ENCODE data around the gene FGFRL1.
"Not testable (repeated sequence)": the region's sequence is repeated elsewhere in the genome, so short reads cannot be mapped to it uniquely, and the experiment has no call there.

Gene FGFRL1

DNA sequence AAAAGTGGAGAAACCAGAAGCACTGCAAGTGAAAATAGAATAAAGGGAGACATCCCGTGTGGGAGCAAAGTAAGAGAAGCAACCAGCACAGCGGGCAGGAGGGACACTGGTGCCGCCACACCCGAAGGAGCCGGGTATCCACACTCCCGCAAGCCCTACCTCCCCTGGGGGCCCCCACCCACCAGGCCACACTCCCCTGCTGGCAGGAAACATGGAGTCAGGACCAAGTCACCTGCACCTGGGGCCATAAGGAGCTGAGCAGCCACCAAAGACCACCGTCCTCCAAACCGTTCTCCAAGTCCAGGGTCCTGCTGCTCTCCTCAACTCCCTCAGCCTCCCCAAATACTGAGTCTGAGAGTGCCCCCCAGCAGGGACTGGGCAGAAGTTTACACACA lies 30.5 kb downstream of the FGFRL1 start:
- no peak for DNase-seq

- DNase-seq: no peak
Measured at GRCh38 chr4:1042352-1043055, 31.1 kb downstream of the FGFRL1 start.

DNA sequence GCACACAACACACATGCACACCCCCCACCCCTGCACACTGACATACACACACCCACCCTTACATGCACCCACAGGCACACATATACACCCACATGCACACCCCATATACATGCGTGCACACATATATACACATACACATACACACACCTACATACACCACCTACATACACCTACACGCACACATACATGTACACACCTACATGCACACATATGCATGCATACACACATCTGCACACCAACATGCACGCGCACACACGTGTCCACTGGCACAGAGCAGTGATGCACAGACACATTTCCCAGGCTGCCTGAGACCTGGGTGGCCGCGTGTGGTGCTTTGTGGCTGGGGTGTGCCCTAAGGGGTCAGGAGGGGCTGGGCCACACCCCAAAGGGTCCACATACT lies 31.7 kb downstream of the FGFRL1 start:
- DNase-seq: no peak

GRCh38 chr4:1043651-1044468 lies 32.4 kb downstream of the FGFRL1 start:
- DNase-seq: no peak

- no peak for DNase-seq
Measured at GRCh38 chr4:1044469-1045192, 33.2 kb downstream of the FGFRL1 start.

GRCh38 chr4:1045193-1045594 lies 33.8 kb downstream of the FGFRL1 start:
- DNase-seq: no peak

GRCh38 chr4:1045595-1046201 lies 34.3 kb downstream of the FGFRL1 start:
- DNase-seq: no peak

DNA sequence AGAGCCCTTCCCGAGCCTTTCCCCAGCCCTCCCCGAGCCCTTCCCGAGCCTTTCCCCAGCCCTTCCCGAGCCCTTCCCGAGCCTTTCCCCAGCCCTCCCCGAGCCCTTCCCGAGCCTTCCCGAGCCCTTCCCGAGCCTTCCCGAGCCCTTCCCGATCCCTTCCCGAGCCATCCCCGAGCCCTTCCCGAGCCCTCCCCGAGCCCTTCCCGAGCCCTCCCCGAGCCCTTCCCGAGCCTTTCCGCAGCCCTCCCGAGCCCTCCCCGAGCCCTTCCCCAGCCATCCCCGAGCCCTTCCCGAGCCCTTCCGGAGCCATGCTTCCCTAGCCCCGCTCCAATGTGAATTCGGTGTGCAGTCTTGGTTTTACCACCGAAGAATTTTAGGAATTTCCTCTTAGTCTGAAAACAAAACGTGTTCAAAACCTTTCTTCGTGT lies 35.2 kb downstream of the FGFRL1 start:
- DNase-seq: not testable (repeated sequence)

DNA sequence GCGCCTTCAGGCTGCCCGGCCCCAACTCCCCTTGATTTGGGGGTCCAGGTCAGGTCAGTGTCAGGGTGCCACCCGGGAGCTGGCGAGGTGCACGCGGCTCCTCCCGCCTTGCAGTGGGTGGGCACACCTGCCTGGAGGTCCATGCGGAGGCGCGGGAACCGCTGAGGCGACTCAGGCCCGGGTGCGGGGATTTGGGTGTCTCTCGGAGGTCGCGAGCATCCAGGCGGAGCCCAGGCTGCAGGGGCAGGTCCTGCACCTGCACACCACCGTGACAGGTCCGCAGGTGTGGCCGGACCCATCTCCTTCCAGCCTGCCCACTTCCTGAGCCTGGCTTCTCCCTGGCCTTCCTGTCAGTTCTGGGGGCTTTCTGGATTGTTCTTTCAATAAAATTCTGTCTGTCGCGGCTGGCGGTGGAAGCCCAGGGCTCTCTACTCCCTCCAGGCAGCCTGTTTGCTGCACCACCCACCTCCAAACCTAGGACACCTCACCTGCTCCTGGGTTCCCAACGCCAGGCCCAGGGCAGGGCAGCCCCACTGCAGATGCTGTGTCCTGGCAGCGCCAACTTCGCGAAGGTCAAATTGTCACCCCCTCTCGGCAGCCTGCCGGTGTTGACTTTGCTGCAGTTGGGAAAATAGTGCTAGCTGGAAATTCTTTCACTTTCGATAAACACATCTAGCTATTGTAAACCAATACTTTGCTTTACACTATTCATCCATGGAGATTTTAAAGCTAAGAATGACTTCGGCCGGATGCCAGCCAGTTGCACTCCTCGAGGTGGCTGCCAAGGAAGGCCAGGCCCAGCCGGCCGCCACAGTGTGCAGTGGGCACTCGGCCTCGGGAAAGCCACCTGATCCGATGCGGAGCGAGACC lies 35.9 kb downstream of the FGFRL1 start:
- no peak for DNase-seq

DNA sequence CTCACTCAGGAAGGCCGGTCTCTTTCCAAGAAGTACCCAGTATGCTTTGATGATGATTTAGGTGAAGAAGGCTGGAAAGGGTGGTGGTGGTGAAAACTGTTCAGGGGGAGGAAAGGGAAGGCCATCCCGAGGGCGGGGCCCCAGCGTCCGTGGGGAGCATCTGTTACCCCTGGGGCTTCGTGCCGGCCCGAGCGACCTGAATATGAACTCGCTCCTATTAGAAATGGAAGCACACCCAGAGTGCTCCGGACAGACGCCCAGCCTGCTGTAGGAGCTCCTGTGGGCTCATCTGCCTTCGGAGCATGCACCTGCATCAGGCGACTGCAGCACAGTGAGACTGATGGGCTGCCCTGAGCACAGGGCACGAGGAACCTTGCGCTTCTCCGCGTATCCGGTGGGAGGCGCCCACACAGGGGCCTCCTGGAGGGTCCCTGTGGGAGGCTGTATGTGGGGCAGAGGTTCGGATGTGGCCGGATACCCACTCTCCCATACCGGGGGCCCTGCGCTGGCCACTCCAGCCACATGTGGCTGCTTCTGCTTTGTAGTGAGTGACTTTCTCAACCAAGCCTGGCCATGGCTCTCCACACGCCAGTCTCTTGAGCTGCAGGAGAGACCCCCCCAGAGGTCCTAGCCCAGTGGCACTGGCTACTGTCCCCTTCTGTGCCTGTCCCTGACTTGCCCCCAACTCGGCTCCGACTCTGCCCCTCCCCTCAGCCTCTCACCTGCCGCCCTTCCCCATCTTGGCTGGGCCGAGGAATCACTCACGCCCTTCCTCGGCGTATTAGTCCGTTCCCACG lies 36.7 kb downstream of the FGFRL1 start:
- no peak for DNase-seq

DNA sequence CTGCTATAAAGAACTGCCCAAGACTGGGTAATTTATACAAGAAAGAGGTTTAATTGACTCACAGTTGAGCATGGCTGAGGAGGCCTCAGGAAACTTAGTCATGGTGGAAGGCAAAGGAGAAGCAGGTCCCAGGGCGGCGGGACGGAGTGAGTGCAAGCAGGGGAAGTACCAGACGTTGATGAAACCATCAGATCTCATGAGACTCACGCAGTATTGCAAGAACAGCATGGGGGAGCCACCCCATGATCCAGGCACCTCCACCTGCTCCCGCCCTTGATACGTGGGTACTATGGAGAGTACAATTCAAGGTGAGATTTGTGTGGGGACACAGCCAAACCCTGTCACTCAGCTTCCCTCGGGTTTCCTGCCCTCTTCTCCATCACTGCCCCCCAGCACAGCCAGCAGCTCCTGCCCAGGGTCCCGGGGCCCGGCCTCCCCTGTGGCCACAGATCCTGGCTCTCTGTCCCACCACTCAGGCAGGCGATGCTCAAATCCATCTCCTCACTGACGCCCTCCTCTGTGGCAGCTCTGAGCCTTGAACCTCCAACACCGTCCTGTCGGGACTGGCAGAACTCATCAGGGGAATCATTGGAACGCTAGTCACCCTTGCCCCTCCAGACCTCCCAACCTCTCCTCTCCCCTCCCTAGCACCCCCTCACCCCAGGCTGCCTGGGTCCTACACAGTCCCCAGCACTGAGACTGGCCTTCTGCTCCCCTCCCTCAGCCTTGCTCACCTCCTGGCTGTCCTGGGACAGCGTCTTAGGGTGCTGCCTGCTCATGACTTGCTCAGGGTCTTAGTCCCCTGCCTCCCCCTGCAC lies 37.6 kb downstream of the FGFRL1 start:
- no peak for DNase-seq

- no peak for DNase-seq
Measured at GRCh38 chr4:1049591-1049905, 38.1 kb downstream of the FGFRL1 start.

GRCh38 chr4:1050486-1051213 lies 39.2 kb downstream of the FGFRL1 start:
- no peak for DNase-seq

DNA sequence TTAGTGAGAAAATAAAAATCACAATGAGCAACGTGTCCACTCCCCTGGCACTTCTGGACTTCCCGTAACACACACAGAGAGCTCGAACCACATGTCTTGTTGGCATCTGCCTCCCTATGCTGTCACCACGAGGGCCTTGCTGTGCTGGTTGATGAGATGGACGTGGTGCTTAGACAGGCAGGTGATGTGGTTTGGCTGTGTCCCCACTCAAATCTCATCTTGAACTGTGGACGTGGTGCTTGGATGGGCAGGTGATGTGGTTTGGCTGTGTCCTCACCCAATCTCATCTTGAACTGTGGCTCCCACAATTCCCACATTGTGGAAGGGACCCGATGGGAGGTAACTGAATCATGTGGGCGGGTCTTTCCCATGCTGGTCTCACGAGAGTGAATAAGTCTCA lies 40.0 kb downstream of the FGFRL1 start:
- DNase-seq: no peak

DNA sequence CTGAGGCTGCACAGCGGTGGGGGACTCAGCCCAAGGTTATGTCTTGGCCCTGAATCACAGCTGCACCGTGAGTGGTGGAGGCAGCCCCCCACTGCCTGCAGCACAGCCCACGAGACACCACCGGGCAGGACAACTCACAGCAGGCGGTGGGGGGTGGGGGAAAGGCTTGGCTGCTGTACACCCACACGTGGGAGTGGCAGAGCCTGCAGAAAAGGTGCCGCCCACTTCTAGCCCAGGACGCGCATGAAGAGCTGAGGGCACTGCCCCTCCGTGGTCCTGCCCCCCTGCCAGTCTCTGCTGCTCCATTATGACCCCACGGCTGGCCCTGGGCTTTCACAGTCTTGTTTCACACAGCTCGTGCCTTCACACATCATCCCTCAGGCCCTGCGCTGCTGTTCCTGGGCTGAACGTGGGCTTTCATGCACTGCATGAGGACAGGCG lies 40.8 kb downstream of the FGFRL1 start:
- DNase-seq: no peak

- no peak for DNase-seq
Measured at GRCh38 chr4:1053080-1053661, 41.7 kb downstream of the FGFRL1 start.

GRCh38 chr4:1053891-1054290 lies 42.5 kb downstream of the FGFRL1 start:
- DNase-seq: not testable (repeated sequence)

GRCh38 chr4:1054696-1055242 lies 43.3 kb downstream of the FGFRL1 start:
- not testable (repeated sequence) for DNase-seq

DNA sequence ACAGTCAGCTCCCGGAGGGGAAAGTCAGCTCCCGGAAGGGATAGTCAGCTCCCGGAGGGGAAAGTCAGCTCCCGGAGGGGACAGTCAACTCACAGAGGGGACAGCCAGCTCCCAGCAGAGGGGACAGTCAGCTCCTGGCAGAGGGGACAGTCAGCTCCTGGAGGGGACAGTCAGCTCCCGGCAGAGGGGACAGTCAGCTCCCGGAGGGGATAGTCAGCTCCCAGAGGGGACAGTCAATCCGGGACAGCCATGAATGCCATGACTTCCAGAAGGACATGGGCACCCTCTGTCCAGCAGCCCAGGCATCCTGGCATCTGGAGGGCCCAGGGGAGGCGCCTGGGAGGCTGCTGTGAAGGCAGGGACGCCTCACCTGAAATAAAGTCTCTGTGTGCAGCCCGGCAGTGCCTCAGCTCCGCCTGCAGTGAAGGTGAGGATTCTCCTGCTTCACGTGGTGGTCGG lies 43.8 kb downstream of the FGFRL1 start:
- DNase-seq: not testable (repeated sequence)
